PFSK-1 (cell line): ENCODE measurements around the gene WNT3.

Experiments used
- FOXP2 ChIP-seq: optimal IDR thresholded peaks from 2 replicates; pipeline ENCODE3; 2011; ENCODE audit warnings: borderline replicate concordance, control low read depth, inconsistent platforms; ENCODE audit not compliant: insufficient read depth; ENCODE audit errors: extremely low read length, extremely low read depth
- POLR2AphosphoS5 ChIP-seq: IDR thresholded peaks from 2 replicates; pipeline ENCODE4 v1.6.1; 2012; ENCODE audit warnings: low read depth, mild to moderate bottlenecking, control low read depth, low read length, moderate library complexity
- TAF1 ChIP-seq: IDR thresholded peaks from 2 replicates; pipeline ENCODE4 v1.6.1; 2012; ENCODE audit warnings: low read length, control low read depth, borderline replicate concordance; ENCODE audit not compliant: insufficient read depth

DNA sequence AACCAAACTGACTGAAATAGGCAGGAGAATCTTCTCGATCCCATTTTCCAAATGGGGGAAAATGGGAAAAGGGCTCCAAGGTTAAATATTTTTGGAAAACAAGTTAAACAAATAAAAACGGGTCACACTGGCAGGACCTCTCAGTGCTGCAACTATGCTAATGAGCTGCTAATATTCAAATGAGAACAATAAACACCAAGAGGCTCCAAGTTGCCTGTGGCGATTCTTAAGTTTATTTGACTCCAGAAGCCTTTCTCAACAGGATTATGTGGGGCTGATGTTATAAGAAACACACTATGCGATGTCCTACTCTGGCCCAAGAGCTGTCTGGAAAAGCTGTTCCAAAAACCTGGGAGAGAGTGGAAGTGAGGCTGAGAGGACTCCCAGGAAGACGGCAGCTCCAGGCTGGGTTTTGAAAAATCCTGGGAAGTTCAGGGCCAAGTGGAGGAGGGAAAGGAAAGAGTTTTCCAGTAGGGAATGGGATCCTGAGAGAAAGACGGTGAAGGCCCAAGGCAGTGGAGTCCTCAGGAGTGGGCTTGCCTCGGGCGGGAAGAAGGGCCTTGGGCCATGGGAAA is 21.4 kb downstream of the WNT3 start:
- no peak for TF ChIP-seq FOXP2
- TF ChIP-seq POLR2AphosphoS5, result no peak
- no peak for TF ChIP-seq TAF1
